ENCODE results near the gene PDZD2.

The PDZD2 gene

DNA sequence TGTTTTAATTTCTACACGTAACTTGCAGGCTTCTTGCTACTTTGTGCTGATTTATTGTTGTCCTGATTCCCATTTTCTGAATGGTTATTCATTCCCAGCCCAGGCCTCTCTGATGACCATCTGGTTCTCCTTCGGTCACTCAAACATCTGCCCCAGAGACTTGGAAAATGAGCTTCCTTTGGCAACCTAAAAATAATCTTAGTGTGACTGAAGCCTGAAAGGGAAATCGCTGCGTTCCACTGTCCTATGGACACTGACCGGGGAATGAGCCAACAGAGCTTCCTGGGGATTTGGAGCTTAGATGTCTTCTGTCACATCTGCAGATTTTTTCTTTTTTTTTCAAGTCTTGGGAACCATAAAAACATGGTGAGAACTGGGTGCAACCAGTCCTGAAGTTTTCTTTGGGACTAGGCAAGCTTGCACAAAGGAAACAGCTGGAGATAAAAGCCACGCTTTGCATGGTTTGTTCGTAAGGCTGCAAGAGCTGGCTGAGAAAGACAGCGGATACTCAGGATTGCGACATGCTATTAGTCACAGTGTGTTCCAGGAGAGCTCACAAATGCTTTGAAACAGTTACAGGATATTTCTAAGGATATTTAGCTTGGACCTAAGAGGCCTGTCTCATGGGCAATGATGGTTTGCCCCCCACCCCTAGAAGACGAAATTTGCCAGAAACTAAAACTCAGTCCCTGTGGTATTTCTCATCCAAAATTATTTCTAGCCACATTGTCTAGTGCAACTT is 389.0 kb downstream of the PDZD2 start:
- TF ChIP-seq, protein P1, sequence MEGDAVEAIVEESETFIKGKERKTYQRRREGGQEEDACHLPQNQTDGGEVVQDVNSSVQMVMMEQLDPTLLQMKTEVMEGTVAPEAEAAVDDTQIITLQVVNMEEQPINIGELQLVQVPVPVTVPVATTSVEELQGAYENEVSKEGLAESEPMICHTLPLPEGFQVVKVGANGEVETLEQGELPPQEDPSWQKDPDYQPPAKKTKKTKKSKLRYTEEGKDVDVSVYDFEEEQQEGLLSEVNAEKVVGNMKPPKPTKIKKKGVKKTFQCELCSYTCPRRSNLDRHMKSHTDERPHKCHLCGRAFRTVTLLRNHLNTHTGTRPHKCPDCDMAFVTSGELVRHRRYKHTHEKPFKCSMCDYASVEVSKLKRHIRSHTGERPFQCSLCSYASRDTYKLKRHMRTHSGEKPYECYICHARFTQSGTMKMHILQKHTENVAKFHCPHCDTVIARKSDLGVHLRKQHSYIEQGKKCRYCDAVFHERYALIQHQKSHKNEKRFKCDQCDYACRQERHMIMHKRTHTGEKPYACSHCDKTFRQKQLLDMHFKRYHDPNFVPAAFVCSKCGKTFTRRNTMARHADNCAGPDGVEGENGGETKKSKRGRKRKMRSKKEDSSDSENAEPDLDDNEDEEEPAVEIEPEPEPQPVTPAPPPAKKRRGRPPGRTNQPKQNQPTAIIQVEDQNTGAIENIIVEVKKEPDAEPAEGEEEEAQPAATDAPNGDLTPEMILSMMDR (IDR thresholded peaks at IDR 0.05; ENCODE audit: control insufficient read depth, insufficient read depth, low read depth, low read length, missing control alignments) = no peak
- DNase-seq (ENCODE audit: low read depth) = peak; percentile 96
- H3K4me3 ChIP-seq (ENCODE audit: control insufficient read depth, low read depth, low read length) = no peak overlapping the region; the same call in 1 of the 2 replicates

DNA sequence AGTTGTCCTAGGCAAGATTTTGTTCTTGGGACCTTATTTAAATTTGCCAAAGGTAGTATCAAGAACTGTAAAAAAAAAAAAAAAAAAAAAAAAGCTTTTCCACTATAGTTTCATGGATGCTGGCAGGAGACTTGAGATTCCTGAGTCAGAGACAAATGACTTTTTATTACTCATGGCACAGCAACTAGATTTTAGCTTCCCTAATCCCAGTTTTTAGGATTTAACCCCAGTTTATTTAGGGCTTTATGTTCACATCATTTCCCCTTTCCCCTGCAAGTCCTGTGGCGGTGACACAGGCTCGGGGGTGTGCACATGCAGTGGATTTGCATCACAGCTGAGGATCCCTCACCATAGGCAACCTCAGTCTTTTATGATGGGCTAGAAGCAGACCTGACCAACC is 390.3 kb downstream of the PDZD2 start:
- TF ChIP-seq, protein P1 (IDR thresholded peaks at IDR 0.05; ENCODE audit: control insufficient read depth, insufficient read depth, low read depth, low read length, missing control alignments) = no peak
- DNase-seq (ENCODE audit: low read depth) = no peak
- H3K4me3 ChIP-seq (ENCODE audit: control insufficient read depth, low read depth, low read length) = no peak overlapping the region

DNA sequence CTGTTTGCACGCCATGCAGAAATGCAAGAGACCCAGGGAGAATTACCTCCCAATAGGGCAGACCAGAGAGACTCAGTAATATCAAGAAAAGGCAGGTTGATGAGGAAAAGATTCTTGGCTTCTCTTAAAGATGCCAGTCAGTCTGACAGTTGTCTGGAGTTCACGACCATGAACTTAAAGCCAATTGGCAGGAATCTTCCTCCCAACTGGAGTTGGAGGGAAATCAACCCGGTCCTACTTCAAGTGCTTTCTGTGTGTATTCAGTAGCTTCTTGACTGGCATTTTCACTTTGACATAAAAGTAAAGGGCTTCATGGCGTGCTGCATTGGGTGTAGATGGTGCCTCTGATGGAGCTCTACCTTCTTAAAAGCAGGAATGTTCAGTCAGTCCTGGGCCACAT is 390.9 kb downstream of the PDZD2 start:
- DNase-seq (ENCODE audit: low read depth) = no peak
- TF ChIP-seq, protein P1 (IDR thresholded peaks at IDR 0.05; ENCODE audit: control insufficient read depth, insufficient read depth, low read depth, low read length, missing control alignments) = no peak
- H3K4me3 ChIP-seq (ENCODE audit: control insufficient read depth, low read depth, low read length) = no peak overlapping the region

DNA sequence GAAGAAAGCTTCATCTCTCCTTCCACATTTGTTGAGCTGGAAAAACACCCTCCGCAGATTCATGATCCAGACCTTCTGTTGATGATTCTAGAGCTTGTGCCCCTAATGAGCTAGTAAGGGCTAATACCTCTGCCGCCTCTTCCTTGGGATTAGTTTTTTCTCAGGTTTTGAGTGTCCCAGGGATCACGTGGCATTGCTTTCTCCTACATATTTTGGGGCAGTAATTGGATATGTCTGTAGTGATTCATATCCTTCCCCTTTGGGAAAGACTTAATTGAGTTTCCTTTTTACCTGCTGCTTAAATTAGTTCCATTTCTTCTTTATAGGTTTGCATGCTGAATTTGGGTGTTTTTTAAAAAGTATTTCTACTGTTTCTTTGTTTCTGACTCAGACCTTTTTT is 391.3 kb downstream of the PDZD2 start:
- H3K4me3 ChIP-seq (ENCODE audit: control insufficient read depth, low read depth, low read length) = no peak overlapping the region
- no peak for DNase-seq (ENCODE audit: low read depth)
- TF ChIP-seq, protein P1 (IDR thresholded peaks at IDR 0.05; ENCODE audit: control insufficient read depth, insufficient read depth, low read depth, low read length, missing control alignments) = no peak

DNA sequence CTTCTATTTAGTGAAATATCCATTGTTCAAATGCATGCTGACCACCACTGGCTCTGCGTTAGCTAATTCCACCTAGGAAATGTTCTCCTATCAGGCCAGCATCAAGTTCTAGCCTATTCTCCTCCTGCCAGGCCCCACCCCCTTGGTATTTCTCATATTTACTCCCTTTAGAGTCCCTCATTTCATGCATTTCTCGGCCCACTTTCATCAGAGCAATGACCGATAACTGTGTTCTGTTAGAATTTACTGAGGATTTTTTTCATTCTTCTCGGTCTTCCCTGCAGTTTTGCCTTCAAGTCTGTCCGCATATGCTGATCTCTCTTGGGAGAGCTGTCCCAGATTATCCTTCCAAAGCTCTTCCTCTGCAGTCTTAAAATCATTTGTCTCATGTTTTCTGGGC is 391.8 kb downstream of the PDZD2 start:
- no peak for DNase-seq (ENCODE audit: low read depth)
- TF ChIP-seq, protein P1 (IDR thresholded peaks at IDR 0.05; ENCODE audit: control insufficient read depth, insufficient read depth, low read depth, low read length, missing control alignments) = no peak
- no peak overlapping the region for H3K4me3 ChIP-seq (ENCODE audit: control insufficient read depth, low read depth, low read length)

DNA sequence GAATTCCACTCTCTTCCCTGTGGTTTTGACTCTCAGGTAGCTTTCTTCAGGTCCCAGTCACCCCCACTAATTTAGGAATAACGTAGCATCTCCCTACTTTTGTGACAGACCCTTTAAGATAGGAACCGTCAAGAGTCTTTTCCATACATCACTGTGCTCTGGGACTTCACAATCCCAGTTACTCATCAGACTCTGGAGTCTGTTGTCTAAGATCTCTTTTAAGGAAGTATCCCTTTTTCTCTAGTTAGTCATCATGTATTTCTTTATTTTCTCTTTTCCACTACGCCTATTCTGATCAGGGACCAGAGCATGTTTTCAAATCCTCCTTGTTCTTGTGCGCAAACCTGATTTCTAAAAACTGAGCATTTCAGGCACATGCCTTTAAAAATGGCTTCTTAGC is 392.2 kb downstream of the PDZD2 start:
- DNase-seq (ENCODE audit: low read depth) = no peak
- no peak overlapping the region for H3K4me3 ChIP-seq (ENCODE audit: control insufficient read depth, low read depth, low read length)
- TF ChIP-seq, protein P1 (IDR thresholded peaks at IDR 0.05; ENCODE audit: control insufficient read depth, insufficient read depth, low read depth, low read length, missing control alignments) = no peak
